Femur (tissue), 1 donor: ENCODE measurements around the gene SOHLH2.

ENCODE experiments used
- DNase-seq: peaks from one replicate; pipeline ENCODE4 v3.0.0-alpha.2; 2017

The SOHLH2 gene

GRCh38 chr13:36130552-36131221 is 83.7 kb downstream of the SOHLH2 start:
- DNase-seq, result peak; percentile 52

GRCh38 chr13:36130193-36130551 is 84.2 kb downstream of the SOHLH2 start:
- no peak for DNase-seq

GRCh38 chr13:36129539-36129938 is 84.8 kb downstream of the SOHLH2 start:
- DNase-seq, result no peak

DNA sequence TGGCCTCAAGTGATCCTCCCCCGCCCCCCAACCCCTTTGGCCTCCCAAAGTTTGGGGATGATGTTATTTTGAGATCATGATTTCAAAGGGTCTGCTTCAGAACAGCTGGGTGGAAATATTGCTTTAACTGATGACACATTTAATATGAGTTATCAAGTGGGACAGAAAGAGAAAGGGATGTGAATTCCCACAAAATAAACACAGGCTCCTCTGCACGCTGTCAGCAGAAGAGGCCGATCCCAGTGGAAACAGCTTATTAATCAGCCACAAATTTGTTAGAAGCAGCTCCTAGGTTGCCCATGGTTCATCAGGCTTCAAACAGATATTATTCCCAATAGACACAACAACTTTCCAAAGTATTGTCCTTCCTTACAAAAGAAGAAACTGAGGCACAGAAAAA is 87.9 kb downstream of the SOHLH2 start:
- no peak for DNase-seq

- no peak for DNase-seq
Observed at GRCh38 chr13:36125841-36126240, 88.5 kb downstream of the SOHLH2 start.

- DNase-seq, result peak; percentile 67
Observed at GRCh38 chr13:36124236-36124822, 90.0 kb downstream of the SOHLH2 start.
